GM23338 (cell line): ENCODE results near the gene SELENOS. TPM values are rescaled to one million over a fixed set of nuclear protein-coding genes. Genes with fewer than 3 reads are reported as not detected.

Experiments used
- ATAC-seq: fragments of 200-7000 bp; cut with Tn5 transposase; 3 replicates; pipeline ENCODE4 v1.9.1; 2020
- DNase-seq: peaks from one replicate; pipeline ENCODE4 v3.0.0-alpha.2; 2015; ENCODE audit warnings: low spot score
- H2AFZ ChIP-seq: fragments of 200-600 bp; sonication (generic); 2 replicates; pipeline ENCODE4 v1.8.0; 2016; ENCODE audit warnings: antibody characterized with exemption, mild to moderate bottlenecking, moderate library complexity
- H3F3A ChIP-seq: fragments of 200-600 bp; sonication (generic); replicated peaks from 2 replicates; pipeline ENCODE4 v1.8.0; 2017; ENCODE audit warnings: antibody characterized with exemption, mixed run types, low read depth
- H3K27ac ChIP-seq: fragments of 200-600 bp; sonication (generic); 2 replicates; pipeline ENCODE4 v1.6.1; 2016; ENCODE audit warnings: low read depth
- H3K27me3 ChIP-seq: fragments of 200-600 bp; sonication (generic); 2 replicates; pipeline ENCODE4 v1.8.0; 2016; ENCODE audit warnings: mild to moderate bottlenecking, mixed run types, moderate library complexity; ENCODE audit not compliant: insufficient read depth
- H3K36me3 ChIP-seq: fragments of 200-600 bp; sonication (generic); 2 replicates; pipeline ENCODE4 v1.8.0; 2016; ENCODE audit warnings: mild to moderate bottlenecking; ENCODE audit not compliant: insufficient read depth
- H3K4me1 ChIP-seq: fragments of 200-600 bp; sonication (generic); 2 replicates; pipeline ENCODE4 v1.8.0; 2016; ENCODE audit warnings: mild to moderate bottlenecking, moderate library complexity; ENCODE audit not compliant: insufficient read depth
- H3K4me2 ChIP-seq: fragments of 200-600 bp; sonication (generic); 2 replicates; pipeline ENCODE4 v1.7.1; 2017; ENCODE audit warnings: mixed run types
- H3K4me3 ChIP-seq: fragments of 200-600 bp; sonication (generic); 2 replicates; pipeline ENCODE4 v1.6.1; 2016; ENCODE audit warnings: mixed run types
- H3K79me2 ChIP-seq: fragments of 200-600 bp; sonication (generic); replicated peaks from 2 replicates; pipeline ENCODE4 v1.8.0; 2017; ENCODE audit warnings: mild to moderate bottlenecking; ENCODE audit not compliant: insufficient read depth
- H3K9me2 ChIP-seq: fragments of 200-600 bp; sonication (generic); 2 replicates; pipeline ENCODE4 v1.8.0; 2017; ENCODE audit not compliant: insufficient read depth
- H4K20me1 ChIP-seq: fragments of 200-600 bp; sonication (generic); replicated peaks from 2 replicates; pipeline ENCODE4 v1.8.0; 2017; ENCODE audit warnings: mild to moderate bottlenecking; ENCODE audit not compliant: insufficient read depth
- H3K27ac Mint-ChIP-seq: 2 replicates; pipeline ENCODE4 v1.8.0; 2020; ENCODE audit warnings: inconsistent platforms, mild to moderate bottlenecking, moderate library complexity, mixed read lengths
- H3K27me3 Mint-ChIP-seq: 3 replicates; pipeline ENCODE4 v1.8.0; 2022; ENCODE audit warnings: low read depth, mild to moderate bottlenecking, moderate library complexity, mixed read lengths, inconsistent platforms; ENCODE audit not compliant: insufficient read depth, poor library complexity
- H3K36me3 Mint-ChIP-seq: 3 replicates; pipeline ENCODE4 v1.8.0; 2021; ENCODE audit warnings: low read depth, mild to moderate bottlenecking, inconsistent platforms, moderate library complexity, mixed read lengths
- H3K4me1 Mint-ChIP-seq: 3 replicates; pipeline ENCODE4 v1.8.0; 2020; ENCODE audit warnings: mild to moderate bottlenecking, inconsistent platforms, mixed read lengths
- H3K4me3 Mint-ChIP-seq: 3 replicates; pipeline ENCODE4 v1.8.0; 2021; ENCODE audit warnings: moderate library complexity, mild to moderate bottlenecking, inconsistent platforms, mixed read lengths
- H3K9me3 Mint-ChIP-seq: 3 replicates; pipeline ENCODE4 v1.8.0; 2020; ENCODE audit warnings: moderate library complexity, mild to moderate bottlenecking, inconsistent platforms, mixed read lengths
- CREB1 ChIP-seq: fragments of 250-450 bp; sonication (Bioruptor Pico); IDR thresholded peaks from 2 replicates; pipeline ENCODE4 v1.5.0; 2020; ENCODE audit warnings: low read depth, mild to moderate bottlenecking, moderate library complexity
- EZH2 ChIP-seq: fragments of 200-600 bp; sonication (generic); IDR thresholded peaks from one replicate; pipeline ENCODE4 v1.8.0; 2017; ENCODE audit warnings: antibody characterized with exemption, mild to moderate bottlenecking, low read depth; ENCODE audit not compliant: unreplicated experiment
- EZH2phosphoT487 ChIP-seq: fragments of 200-600 bp; sonication (generic); IDR thresholded peaks from one replicate; pipeline ENCODE4 v1.8.1; 2018; ENCODE audit warnings: antibody characterized with exemption; ENCODE audit not compliant: unreplicated experiment
- JUNB ChIP-seq: IDR thresholded peaks from one replicate; pipeline ENCODE4 v1.6.1; 2016; ENCODE audit warnings: antibody characterized with exemption; ENCODE audit not compliant: unreplicated experiment
- NANOG ChIP-seq: IDR thresholded peaks from 2 replicates; pipeline ENCODE4 v1.6.1; 2016; ENCODE audit warnings: antibody characterized with exemption, borderline replicate concordance
- POLR2AphosphoS5 ChIP-seq: IDR thresholded peaks from 2 replicates; pipeline ENCODE4 v1.6.1; 2016; ENCODE audit warnings: antibody characterized with exemption, low read depth
- STAT1 ChIP-seq: IDR thresholded peaks from one replicate; pipeline ENCODE4 v1.6.1; 2016; ENCODE audit warnings: antibody characterized with exemption; ENCODE audit not compliant: unreplicated experiment
- ZNF114 ChIP-seq: fragments of 250-450 bp; sonication (Bioruptor Pico); IDR thresholded peaks from 2 replicates; pipeline ENCODE4 v1.5.0; 2020; ENCODE audit warnings: mild to moderate bottlenecking, moderate library complexity
- ZNF331 ChIP-seq: fragments of 250-450 bp; sonication (Bioruptor Pico); IDR thresholded peaks from 2 replicates; pipeline ENCODE4 v1.5.0; 2020; ENCODE audit warnings: low read depth, mild to moderate bottlenecking, moderate library complexity
- polyA plus RNA-seq: library from polyadenylated mRNA; unstranded; fragments of >200 nt; fragmentation: Nextera tagmentation; extraction: Ambion mirVana; gene quantifications from 2 replicates; pipeline ENCODE4 v1.2.1, GENCODE V29; 2016
- total RNA-seq: library from RNA; depleted of rRNA; stranded (reverse); fragments of >200 nt; shearing (Covaris generic); gene quantifications from 2 replicates; pipeline ENCODE4 v1.2.3, GENCODE V29; 2014
- TF ChIP-seq, protein P1 (sequence below): fragments of 250-450 bp; sonication (Bioruptor Pico); IDR thresholded peaks from 2 replicates; pipeline ENCODE4 v1.5.0; 2020; ENCODE audit warnings: mild to moderate bottlenecking, moderate library complexity
- TF ChIP-seq, protein P2 (sequence below): IDR thresholded peaks from 2 replicates; pipeline ENCODE4 v1.6.1; 2016; ENCODE audit warnings: antibody characterized with exemption
- TF ChIP-seq, protein P3 (sequence below), 2 experiments: fragments of 200-600 bp in 1 of 2; sonication (generic) in 1 of 2; conservative IDR thresholded peaks; 2 replicates each; pipeline versions ENCODE4 v1.5.1 to v1.6.1; 2016 to 2017; ENCODE audit warnings: antibody characterized with exemption in 2 of 2, low read depth in 2 of 2, mild to moderate bottlenecking in 2 of 2, moderate library complexity in 1 of 2
- TF ChIP-seq, protein P4 (sequence below): IDR thresholded peaks from one replicate; pipeline ENCODE4 v1.6.1; 2018; ENCODE audit warnings: antibody characterized with exemption; ENCODE audit not compliant: unreplicated experiment

The SELENOS gene
- total and polyA plus RNA-seq, 2 experiments from 2014 or later = 37.0 to 106 TPM

DNA sequence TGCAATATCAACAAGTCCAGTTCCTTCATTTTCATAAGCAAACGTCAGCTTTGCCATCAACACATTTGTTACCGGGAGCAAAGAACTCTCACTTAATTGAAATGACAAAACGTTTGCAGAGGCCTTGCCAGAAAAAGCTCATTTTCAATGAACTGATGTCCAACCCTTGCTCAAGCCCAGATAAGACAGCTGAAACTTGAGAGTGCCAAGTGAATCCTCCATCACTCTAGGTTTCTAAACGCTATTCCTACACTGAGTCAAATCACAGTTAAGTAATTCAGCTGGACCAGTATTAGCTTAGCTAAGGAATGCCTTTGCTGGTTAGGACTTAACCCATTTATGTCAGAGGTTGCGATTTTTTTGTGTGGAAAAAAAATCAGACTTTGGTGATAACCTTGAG is 36.9 kb downstream of the SELENOS start:
- Histone ChIP-seq H3K36me3 (0 out of 2 replicates have a peak, but pooled peaks cover under 1% of the 10 kb centered on the region), H3K4me3 (no peak overlapping the region), H4K20me1 (peaks cover 65% of the 10 kb centered on the region), H3K27me3 (no peaks in the 10 kb centered on the region), H3K79me2 (peaks cover 100% of the 10 kb centered on the region), H3F3A (no peaks in the 10 kb centered on the region), H3K27ac (no peak overlapping the region), H2AFZ (no peak overlapping the region), H3K4me1 (peaks cover 35% of the 10 kb centered on the region), H3K4me2 (0 out of 2 replicates have a peak overlapping the region, but pooled peaks have one; percentile 25), H3K9me2 (no peaks in the 10 kb centered on the region)
- no peak overlapping the region for H3K27ac Mint-ChIP-seq
- peaks cover 3% of the 10 kb centered on the region for H3K27me3 Mint-ChIP-seq
- peaks cover 45% of the 10 kb centered on the region for H3K4me1 Mint-ChIP-seq
- H3K36me3 Mint-ChIP-seq = peaks cover 11% of the 10 kb centered on the region; the same call in 2 of the 3 replicates
- H3K9me3 Mint-ChIP-seq = no peaks in the 10 kb centered on the region
- ATAC-seq = no peak
- TF ChIP-seq, protein P1, sequence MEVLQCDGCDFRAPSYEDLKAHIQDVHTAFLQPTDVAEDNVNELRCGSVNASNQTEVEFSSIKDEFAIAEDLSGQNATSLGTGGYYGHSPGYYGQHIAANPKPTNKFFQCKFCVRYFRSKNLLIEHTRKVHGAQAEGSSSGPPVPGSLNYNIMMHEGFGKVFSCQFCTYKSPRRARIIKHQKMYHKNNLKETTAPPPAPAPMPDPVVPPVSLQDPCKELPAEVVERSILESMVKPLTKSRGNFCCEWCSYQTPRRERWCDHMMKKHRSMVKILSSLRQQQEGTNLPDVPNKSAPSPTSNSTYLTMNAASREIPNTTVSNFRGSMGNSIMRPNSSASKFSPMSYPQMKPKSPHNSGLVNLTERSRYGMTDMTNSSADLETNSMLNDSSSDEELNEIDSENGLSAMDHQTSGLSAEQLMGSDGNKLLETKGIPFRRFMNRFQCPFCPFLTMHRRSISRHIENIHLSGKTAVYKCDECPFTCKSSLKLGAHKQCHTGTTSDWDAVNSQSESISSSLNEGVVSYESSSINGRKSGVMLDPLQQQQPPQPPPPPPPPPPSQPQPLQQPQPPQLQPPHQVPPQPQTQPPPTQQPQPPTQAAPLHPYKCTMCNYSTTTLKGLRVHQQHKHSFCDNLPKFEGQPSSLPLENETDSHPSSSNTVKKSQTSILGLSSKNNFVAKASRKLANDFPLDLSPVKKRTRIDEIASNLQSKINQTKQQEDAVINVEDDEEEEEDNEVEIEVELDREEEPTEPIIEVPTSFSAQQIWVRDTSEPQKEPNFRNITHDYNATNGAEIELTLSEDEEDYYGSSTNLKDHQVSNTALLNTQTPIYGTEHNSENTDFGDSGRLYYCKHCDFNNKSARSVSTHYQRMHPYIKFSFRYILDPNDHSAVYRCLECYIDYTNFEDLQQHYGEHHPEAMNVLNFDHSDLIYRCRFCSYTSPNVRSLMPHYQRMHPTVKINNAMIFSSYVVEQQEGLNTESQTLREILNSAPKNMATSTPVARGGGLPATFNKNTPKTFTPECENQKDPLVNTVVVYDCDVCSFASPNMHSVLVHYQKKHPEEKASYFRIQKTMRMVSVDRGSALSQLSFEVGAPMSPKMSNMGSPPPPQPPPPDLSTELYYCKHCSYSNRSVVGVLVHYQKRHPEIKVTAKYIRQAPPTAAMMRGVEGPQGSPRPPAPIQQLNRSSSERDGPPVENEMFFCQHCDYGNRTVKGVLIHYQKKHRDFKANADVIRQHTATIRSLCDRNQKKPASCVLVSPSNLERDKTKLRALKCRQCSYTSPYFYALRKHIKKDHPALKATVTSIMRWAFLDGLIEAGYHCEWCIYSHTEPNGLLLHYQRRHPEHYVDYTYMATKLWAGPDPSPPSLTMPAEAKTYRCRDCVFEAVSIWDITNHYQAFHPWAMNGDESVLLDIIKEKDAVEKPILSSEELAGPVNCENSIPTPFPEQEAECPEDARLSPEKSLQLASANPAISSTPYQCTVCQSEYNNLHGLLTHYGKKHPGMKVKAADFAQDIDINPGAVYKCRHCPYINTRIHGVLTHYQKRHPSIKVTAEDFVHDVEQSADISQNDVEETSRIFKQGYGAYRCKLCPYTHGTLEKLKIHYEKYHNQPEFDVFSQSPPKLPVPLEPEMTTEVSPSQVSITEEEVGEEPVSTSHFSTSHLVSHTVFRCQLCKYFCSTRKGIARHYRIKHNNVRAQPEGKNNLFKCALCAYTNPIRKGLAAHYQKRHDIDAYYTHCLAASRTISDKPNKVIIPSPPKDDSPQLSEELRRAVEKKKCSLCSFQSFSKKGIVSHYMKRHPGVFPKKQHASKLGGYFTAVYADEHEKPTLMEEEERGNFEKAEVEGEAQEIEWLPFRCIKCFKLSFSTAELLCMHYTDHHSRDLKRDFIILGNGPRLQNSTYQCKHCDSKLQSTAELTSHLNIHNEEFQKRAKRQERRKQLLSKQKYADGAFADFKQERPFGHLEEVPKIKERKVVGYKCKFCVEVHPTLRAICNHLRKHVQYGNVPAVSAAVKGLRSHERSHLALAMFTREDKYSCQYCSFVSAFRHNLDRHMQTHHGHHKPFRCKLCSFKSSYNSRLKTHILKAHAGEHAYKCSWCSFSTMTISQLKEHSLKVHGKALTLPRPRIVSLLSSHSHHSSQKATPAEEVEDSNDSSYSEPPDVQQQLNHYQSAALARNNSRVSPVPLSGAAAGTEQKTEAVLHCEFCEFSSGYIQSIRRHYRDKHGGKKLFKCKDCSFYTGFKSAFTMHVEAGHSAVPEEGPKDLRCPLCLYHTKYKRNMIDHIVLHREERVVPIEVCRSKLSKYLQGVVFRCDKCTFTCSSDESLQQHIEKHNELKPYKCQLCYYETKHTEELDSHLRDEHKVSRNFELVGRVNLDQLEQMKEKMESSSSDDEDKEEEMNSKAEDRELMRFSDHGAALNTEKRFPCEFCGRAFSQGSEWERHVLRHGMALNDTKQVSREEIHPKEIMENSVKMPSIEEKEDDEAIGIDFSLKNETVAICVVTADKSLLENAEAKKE (CRISPR knock-in tag) = no peak
- TF ChIP-seq JUNB = no peak
- TF ChIP-seq STAT1 = no peak
- TF ChIP-seq NANOG = no peak
- TF ChIP-seq EZH2phosphoT487 = no peak
- TF ChIP-seq, protein P2, sequence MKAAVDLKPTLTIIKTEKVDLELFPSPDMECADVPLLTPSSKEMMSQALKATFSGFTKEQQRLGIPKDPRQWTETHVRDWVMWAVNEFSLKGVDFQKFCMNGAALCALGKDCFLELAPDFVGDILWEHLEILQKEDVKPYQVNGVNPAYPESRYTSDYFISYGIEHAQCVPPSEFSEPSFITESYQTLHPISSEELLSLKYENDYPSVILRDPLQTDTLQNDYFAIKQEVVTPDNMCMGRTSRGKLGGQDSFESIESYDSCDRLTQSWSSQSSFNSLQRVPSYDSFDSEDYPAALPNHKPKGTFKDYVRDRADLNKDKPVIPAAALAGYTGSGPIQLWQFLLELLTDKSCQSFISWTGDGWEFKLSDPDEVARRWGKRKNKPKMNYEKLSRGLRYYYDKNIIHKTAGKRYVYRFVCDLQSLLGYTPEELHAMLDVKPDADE = no peak
- no peak for TF ChIP-seq POLR2AphosphoS5
- TF ChIP-seq ZNF114 (CRISPR knock-in tag) = no peak
- TF ChIP-seq, protein P3, sequence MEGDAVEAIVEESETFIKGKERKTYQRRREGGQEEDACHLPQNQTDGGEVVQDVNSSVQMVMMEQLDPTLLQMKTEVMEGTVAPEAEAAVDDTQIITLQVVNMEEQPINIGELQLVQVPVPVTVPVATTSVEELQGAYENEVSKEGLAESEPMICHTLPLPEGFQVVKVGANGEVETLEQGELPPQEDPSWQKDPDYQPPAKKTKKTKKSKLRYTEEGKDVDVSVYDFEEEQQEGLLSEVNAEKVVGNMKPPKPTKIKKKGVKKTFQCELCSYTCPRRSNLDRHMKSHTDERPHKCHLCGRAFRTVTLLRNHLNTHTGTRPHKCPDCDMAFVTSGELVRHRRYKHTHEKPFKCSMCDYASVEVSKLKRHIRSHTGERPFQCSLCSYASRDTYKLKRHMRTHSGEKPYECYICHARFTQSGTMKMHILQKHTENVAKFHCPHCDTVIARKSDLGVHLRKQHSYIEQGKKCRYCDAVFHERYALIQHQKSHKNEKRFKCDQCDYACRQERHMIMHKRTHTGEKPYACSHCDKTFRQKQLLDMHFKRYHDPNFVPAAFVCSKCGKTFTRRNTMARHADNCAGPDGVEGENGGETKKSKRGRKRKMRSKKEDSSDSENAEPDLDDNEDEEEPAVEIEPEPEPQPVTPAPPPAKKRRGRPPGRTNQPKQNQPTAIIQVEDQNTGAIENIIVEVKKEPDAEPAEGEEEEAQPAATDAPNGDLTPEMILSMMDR (conservative IDR thresholded peaks at IDR 0.05; ENCODE audit: low read depth in 2 of 2) = no peak
- TF ChIP-seq, protein P4, sequence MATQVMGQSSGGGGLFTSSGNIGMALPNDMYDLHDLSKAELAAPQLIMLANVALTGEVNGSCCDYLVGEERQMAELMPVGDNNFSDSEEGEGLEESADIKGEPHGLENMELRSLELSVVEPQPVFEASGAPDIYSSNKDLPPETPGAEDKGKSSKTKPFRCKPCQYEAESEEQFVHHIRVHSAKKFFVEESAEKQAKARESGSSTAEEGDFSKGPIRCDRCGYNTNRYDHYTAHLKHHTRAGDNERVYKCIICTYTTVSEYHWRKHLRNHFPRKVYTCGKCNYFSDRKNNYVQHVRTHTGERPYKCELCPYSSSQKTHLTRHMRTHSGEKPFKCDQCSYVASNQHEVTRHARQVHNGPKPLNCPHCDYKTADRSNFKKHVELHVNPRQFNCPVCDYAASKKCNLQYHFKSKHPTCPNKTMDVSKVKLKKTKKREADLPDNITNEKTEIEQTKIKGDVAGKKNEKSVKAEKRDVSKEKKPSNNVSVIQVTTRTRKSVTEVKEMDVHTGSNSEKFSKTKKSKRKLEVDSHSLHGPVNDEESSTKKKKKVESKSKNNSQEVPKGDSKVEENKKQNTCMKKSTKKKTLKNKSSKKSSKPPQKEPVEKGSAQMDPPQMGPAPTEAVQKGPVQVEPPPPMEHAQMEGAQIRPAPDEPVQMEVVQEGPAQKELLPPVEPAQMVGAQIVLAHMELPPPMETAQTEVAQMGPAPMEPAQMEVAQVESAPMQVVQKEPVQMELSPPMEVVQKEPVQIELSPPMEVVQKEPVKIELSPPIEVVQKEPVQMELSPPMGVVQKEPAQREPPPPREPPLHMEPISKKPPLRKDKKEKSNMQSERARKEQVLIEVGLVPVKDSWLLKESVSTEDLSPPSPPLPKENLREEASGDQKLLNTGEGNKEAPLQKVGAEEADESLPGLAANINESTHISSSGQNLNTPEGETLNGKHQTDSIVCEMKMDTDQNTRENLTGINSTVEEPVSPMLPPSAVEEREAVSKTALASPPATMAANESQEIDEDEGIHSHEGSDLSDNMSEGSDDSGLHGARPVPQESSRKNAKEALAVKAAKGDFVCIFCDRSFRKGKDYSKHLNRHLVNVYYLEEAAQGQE = no peak
- no peak for TF ChIP-seq ZNF331 (CRISPR knock-in tag)
- no peak for TF ChIP-seq CREB1 (CRISPR knock-in tag)
- no peak for TF ChIP-seq EZH2
- DNase-seq = no peak
- no peak overlapping the region for H3K4me3 Mint-ChIP-seq
